BE2C (cell line): ENCODE data around the gene OXSR1.
"Not testable (repeated sequence)": the region's sequence is repeated elsewhere in the genome, so short reads cannot be mapped to it uniquely, and the experiment has no call there.

Experiments
- DNase-seq: peaks from one replicate; pipeline ENCODE4 v3.0.0-alpha.2; 2020
- H3K27me3 ChIP-seq: fragments of 250-450 bp; sonication (Bioruptor Pico); 2 replicates; pipeline ENCODE4 v1.5.1; 2020; ENCODE audit warnings: mild to moderate bottlenecking
- H3K36me3 ChIP-seq: fragments of 250-450 bp; sonication (Bioruptor Pico); 2 replicates; pipeline ENCODE4 v1.5.1; 2020; ENCODE audit warnings: mild to moderate bottlenecking
- H3K4me1 ChIP-seq: fragments of 250-450 bp; sonication (Bioruptor Pico); 2 replicates; pipeline ENCODE4 v1.5.1; 2020
- H3K4me3 ChIP-seq: 2 replicates; pipeline ENCODE4 v1.5.1; 2011; ENCODE audit warnings: low read depth, low read length
- H3K9me3 ChIP-seq: fragments of 250-450 bp; sonication (Bioruptor Pico); 2 replicates; pipeline ENCODE4 v1.5.1; 2020
- CTCF ChIP-seq: IDR thresholded peaks from 2 replicates; pipeline ENCODE4 v1.5.1; 2012; ENCODE audit warnings: mild to moderate bottlenecking, low read depth, low read length

Gene OXSR1

GRCh38 chr3:38154625-38155255, 10.6 kb upstream of the OXSR1 start:
- Histone ChIP-seq H3K36me3 (no peaks in the 10 kb centered on the region), H3K9me3 (no peaks in the 10 kb centered on the region), H3K4me1 (no peaks in the 10 kb centered on the region), H3K27me3 (no peaks in the 10 kb centered on the region), H3K4me3 (no peak overlapping the region)
- no peak for TF ChIP-seq CTCF
- no peak for DNase-seq

- no peak for TF ChIP-seq CTCF
- no peak for DNase-seq
- Histone ChIP-seq H3K36me3 (no peaks in the 10 kb centered on the region), H3K4me3 (no peak overlapping the region), H3K9me3 (no peaks in the 10 kb centered on the region), H3K27me3 (no peaks in the 10 kb centered on the region), H3K4me1 (no peaks in the 10 kb centered on the region)
These were observed 9.5 kb upstream of the OXSR1 start for GRCh38 chr3:38155825-38156224.

GRCh38 chr3:38157117-38157516, 8.2 kb upstream of the OXSR1 start:
- Histone ChIP-seq H3K27me3 (no peaks in the 10 kb centered on the region), H3K4me1 (no peaks in the 10 kb centered on the region), H3K4me3 (no peak overlapping the region), H3K36me3 (no peaks in the 10 kb centered on the region), H3K9me3 (no peaks in the 10 kb centered on the region)
- no peak for DNase-seq
- TF ChIP-seq CTCF, result no peak

- no peak for DNase-seq
- Histone ChIP-seq H3K4me3 (no peak overlapping the region), H3K9me3 (no peaks in the 10 kb centered on the region), H3K36me3 (no peaks in the 10 kb centered on the region), H3K4me1 (no peaks in the 10 kb centered on the region), H3K27me3 (no peaks in the 10 kb centered on the region)
- no peak for TF ChIP-seq CTCF
These were observed 7.7 kb upstream of the OXSR1 start for GRCh38 chr3:38157595-38157994.

- no peaks in the 10 kb centered on the region for H3K36me3 ChIP-seq
- no peaks in the 10 kb centered on the region for H3K4me1 ChIP-seq
- no peak for DNase-seq
- TF ChIP-seq CTCF, result no peak
- H3K27me3 ChIP-seq, result no peaks in the 10 kb centered on the region
- no peak overlapping the region for H3K4me3 ChIP-seq
- no peaks in the 10 kb centered on the region for H3K9me3 ChIP-seq
These were observed 6.9 kb upstream of the OXSR1 start for GRCh38 chr3:38158472-38158871.

- not testable (repeated sequence) for DNase-seq, H3K9me3 ChIP-seq, H3K27me3 ChIP-seq, H3K36me3 ChIP-seq, H3K4me3 ChIP-seq, H3K4me1 ChIP-seq
These were observed 4.6 kb upstream of the OXSR1 start for GRCh38 chr3:38160704-38161103.
